ENCODE data around the gene MYO1E. TPM values are rescaled to one million over a fixed set of nuclear protein-coding genes. Genes with fewer than 3 reads are reported as not detected.
"Not testable (repeated sequence)": the region's sequence is repeated elsewhere in the genome, so short reads cannot be mapped to it uniquely, and the experiment has no call there.

MYO1E gene
- total RNA-seq, 4 donors from 2014 or later = 245 to 380 (median 268) TPM

- no peaks in the 10 kb centered on the region for H3K27me3 ChIP-seq
- no peak for DNase-seq
- H3K4me1 ChIP-seq = peaks cover 0 to 35% (median 2%) of the 10 kb centered on the region in 4 donors
- no peak for TF ChIP-seq POLR2A (IDR thresholded peaks at IDR 0.05)
- no peak for TF ChIP-seq CTCF (IDR thresholded peaks at IDR 0.05)
- no peaks in the 10 kb centered on the region for H3K36me3 ChIP-seq
- no peak overlapping the region for H3K4me3 ChIP-seq
- H3K9me3 ChIP-seq = no peaks in the 10 kb centered on the region
- H3K27ac ChIP-seq = peak overlapping the region in 3 of 4 donors; percentile 31 to 85 (median 82)
Measured at GRCh38 chr15:59282515-59283337, 89.9 kb downstream of the MYO1E start.

- H3K9me3 ChIP-seq = no peaks in the 10 kb centered on the region
- H3K4me1 ChIP-seq = peaks cover 0 to 44% (median 2%) of the 10 kb centered on the region in 4 donors
- H3K27ac ChIP-seq = no peak overlapping the region
- no peak overlapping the region for H3K4me3 ChIP-seq
- TF ChIP-seq POLR2A (IDR thresholded peaks at IDR 0.05) (no peak), CTCF (IDR thresholded peaks at IDR 0.05) (no peak)
- DNase-seq = no peak
- no peaks in the 10 kb centered on the region for H3K36me3 ChIP-seq
- H3K27me3 ChIP-seq = no peaks in the 10 kb centered on the region
Measured at GRCh38 chr15:59281699-59282098, 91.0 kb downstream of the MYO1E start.

- peaks cover 0 to 45% (median 2%) of the 10 kb centered on the region in 4 donors for H3K4me1 ChIP-seq
- no peak overlapping the region for H3K4me3 ChIP-seq
- no peak for TF ChIP-seq POLR2A (IDR thresholded peaks at IDR 0.05)
- TF ChIP-seq CTCF (IDR thresholded peaks at IDR 0.05) = no peak
- no peak for DNase-seq
- H3K27me3 ChIP-seq = no peaks in the 10 kb centered on the region
- no peaks in the 10 kb centered on the region for H3K9me3 ChIP-seq
- H3K27ac ChIP-seq = no peak overlapping the region
- H3K36me3 ChIP-seq = no peaks in the 10 kb centered on the region
Measured at GRCh38 chr15:59280855-59281254, 91.8 kb downstream of the MYO1E start.

GRCh38 chr15:59280292-59280691, 92.4 kb downstream of the MYO1E start:
- not testable (repeated sequence) for H3K27me3 ChIP-seq, H3K4me3 ChIP-seq, H3K9me3 ChIP-seq, H3K36me3 ChIP-seq, DNase-seq, H3K27ac ChIP-seq
- peaks cover 0 to 45% (median 4%) of the 10 kb centered on the region in 4 donors for H3K4me1 ChIP-seq

- Histone ChIP-seq H3K27ac (peak overlapping the region in 2 of 4 donors; percentile 63 to 86), H3K4me1 (peaks cover 0 to 49% (median 4%) of the 10 kb centered on the region in 4 donors), H3K4me3 (no peak overlapping the region), H3K27me3 (no peaks in the 10 kb centered on the region), H3K36me3 (no peaks in the 10 kb centered on the region), H3K9me3 (no peaks in the 10 kb centered on the region)
- TF ChIP-seq POLR2A (IDR thresholded peaks at IDR 0.05) (no peak), CTCF (IDR thresholded peaks at IDR 0.05) (no peak)
- no peak for DNase-seq
Measured at GRCh38 chr15:59279023-59279422, 93.6 kb downstream of the MYO1E start.

GRCh38 chr15:59278120-59278519, 94.6 kb downstream of the MYO1E start:
- TF ChIP-seq CTCF (IDR thresholded peaks at IDR 0.05) (no peak), POLR2A (IDR thresholded peaks at IDR 0.05) (no peak)
- Histone ChIP-seq H3K9me3 (no peaks in the 10 kb centered on the region), H3K4me1 (peaks cover 0 to 50% (median 6%) of the 10 kb centered on the region in 4 donors), H3K4me3 (no peak overlapping the region), H3K27me3 (no peaks in the 10 kb centered on the region), H3K27ac (peak overlapping the region in 2 of 4 donors; percentile 63 to 86), H3K36me3 (no peaks in the 10 kb centered on the region)
- DNase-seq = no peak
